GM21423 (cell line): ENCODE data around the gene MYL10.
"Not testable (repeated sequence)": the region's sequence is repeated elsewhere in the genome, so short reads cannot be mapped to it uniquely, and the experiment has no call there.

ENCODE experiments used
- ATAC-seq: cut with Tn5 transposase; IDR thresholded peaks from one replicate; pipeline ENCODE4 v1.9.1; 2021; ENCODE audit warnings: mild to moderate bottlenecking, moderate library complexity; ENCODE audit not compliant: unreplicated experiment

The MYL10 gene

DNA sequence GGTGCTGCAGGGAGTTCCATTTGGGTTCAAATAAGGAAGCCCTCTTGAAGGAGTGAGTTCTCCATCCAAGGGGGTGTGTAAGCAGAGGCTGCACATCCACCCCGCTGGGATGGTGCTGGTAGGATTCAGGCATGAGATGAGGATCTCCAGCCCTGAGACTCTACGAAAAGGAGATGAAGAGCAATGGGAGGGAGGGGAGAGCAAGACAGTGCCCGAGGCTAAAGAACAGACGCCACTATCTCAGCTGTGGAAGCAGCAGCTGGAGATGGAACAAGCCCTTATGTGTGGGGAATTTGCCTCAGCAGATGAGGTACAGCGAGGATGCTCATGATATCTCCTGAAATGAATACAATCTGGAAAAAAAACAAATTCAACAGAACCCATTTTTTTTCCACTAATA, 28.1 kb upstream of the MYL10 start:
- no peak for ATAC-seq

DNA sequence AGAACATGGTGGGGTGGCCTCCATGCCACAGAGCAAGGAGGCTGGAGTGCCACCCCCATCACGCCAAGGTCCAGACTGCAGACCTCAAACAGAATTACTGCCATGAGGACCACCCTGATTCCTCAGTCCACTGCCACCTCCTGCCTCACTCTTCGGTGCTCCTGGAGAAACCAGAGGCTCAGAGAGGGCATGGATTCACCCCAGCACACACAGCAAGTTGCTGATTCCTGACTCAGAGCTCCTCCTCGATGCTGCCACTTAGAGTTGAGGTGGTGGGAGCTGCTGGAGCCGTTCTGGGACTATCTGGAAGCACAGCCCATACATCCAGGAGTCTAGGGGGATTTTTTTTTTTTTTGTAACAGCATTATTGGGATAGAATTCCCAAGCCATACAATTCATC, 22.0 kb upstream of the MYL10 start:
- ATAC-seq = no peak

DNA sequence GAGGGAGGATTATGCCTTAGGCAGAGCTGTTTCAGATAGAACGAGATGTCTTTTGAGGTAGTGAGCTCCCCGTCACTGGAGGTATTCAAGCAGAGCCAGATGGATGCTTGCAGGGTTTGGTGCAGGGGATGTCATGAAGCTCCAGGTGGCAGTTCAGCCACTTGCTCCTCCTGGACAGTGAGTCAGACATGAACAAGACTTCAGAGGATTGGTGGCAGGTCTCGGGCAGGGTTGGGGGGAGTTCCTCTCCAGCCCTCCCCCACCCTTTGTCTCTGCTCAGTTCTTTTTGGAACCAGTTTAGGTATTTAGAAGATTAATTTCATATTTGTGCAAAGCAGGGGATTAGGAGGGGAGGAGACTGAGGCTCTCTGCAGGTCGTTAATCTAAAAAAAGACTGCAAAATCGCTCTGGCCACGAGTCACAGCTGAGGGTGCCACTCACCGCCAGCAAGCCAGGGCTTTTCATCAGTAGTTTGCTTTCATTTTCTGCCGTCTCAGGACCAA, 21.5 kb upstream of the MYL10 start:
- no peak for ATAC-seq

DNA sequence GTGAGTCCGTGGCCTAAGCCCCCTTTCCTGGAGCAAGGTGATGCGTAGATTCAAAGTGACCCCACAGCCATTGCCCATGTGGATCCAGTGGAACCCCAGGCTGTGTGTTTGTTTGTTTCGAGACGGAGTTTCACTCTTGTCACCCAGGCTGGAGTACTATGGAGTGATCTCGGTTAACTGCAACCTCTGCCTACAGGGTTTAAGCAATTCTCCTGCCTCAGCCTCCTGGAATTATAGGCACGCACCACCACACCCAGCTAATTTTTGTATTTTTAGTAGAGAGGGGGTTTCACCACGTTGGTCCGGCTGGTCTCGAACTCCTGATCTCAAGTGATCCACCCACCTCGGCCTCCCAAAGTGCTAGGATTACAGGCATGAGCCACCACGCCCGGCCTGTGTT, 18.8 kb upstream of the MYL10 start:
- not testable (repeated sequence) for ATAC-seq

DNA sequence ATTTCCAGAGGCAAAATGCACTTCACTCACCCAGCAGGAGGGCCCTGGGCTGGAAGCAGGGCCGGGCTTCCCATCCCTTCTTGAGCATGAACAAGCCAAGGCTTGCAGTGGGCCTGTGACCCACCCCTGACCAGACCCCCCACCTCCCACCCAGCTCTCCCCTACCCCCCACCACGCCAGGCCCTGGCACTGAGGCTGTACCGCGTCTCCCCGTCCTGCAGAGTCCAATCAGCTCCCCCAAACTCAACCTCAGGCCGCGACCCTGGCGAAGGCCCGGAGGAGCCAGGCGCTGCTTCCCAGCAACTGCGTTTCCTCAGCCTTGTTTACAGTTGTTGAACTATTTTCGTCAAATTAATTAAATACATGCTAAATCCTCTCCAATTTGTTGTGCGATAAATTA, 16.9 kb upstream of the MYL10 start:
- ATAC-seq = no peak

DNA sequence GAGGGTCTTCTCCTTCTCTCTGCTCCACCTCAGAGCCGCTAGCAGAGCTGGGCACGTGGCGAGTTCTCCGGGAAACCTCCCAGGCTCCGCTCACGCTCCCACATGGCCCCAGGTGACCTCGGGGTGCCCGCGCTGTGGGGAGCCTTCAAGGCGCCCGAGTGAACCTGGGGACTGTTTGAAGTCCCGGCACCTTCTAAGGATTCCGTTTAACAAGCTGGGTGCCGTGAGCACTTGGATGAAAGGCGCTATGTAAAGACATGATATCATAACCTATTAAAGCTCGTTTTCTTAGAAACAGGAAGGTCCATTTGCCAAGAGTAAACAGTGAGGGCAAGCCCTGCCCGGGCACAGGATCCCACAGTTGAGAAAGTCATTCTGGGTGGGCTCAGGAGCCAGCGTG, 15.8 kb upstream of the MYL10 start:
- ATAC-seq = no peak

DNA sequence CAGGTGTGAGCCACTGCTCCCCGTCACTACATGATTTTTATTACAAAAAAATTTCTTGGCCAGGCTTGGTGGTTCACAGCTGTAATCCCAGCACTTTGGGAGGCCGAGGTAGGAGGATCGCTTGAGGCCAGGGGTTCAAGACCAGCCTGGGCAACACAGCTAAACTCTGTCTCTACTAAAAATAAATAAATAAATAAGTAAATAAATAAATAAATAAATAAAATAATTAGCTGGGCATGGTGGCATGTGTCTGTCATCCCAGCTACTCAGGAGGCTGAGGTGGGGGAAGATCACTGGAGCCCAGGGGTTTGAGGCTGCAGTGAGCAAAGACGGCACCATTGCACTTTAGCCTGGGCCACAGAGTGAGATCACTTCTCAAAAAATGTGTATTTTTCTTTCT, 10.0 kb upstream of the MYL10 start:
- ATAC-seq = not testable (repeated sequence)

DNA sequence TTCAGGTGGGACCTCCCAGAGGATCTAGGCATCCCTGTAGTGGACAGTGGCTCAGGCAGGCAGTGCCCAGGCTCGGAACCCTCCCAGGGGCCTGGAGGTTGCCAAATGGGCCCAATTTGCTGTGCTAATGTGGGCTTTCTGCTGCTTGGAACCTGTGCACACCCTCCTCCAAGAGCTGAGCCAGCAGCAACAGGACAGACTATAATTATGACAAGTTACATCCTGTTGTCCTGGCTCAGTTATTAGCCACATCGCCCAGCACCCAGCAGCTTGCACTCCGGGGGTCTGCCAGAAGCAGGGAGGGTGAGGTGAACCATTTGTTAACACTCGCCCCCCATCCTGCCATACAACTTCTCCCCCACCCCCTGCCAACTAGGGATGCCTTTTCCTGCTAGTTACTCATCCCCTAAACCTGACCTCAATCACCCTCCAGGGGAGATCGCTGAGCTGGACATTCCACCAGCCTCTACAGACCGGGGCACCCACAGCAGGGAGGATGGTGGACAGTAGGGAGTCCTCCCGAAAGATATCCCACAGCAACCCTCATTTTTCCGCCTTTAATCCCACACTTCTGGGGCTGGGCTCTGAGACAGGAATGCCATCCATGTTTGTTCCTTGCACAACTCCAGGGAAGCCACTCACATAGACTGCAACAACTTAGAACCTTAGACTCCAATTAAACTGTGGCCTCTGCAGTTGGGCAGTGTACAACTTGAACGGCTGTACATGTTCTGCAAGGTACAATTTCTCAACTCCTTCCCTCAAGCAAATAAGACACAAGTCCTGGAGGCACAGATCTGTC, 7.9 kb upstream of the MYL10 start:
- ATAC-seq = no peak

DNA sequence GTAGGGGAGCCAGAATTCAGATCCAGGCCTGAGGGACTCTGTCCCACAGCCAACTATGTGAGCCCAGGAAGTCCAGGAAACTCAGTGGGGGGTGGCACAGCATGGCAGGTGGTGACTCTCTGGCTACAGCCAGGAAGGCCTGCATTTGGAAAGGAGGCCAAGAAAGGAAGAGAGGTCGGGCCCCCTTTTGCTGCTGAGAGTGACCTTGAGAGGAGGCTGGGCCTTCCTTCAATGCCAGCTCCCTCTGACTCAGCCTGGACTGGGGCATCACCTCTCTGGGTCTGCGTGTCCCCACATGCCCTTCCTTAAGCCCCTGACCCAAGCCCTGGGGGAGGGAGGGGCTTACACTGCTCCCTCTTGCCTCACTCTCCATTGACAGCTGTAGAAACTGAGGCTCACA, 6.4 kb upstream of the MYL10 start:
- ATAC-seq = no peak

DNA sequence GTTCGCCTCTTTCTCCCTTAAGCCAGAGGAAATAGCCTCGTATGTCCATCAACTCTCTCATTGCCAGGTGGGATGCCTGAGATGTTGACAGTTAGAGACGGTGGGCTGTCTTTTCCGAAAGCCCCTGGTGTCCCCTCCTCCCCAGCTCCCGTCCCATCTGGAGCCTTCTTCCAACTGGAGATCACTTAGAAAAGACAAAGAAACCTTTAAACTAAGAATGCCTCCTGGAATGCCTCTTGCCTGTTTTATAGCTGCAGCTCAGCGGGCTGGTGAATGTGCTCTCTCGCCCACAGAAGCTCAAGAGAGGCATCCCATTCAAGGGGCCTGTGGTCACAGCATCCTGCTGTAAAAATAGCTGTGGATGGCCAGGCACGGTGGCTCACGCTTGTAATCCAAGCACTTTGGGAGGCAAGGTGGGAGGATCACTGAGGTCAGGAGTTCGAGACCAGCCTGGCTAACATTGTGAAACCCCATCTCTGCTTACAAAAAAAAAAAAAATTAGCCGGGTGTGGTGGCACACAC, 5.2 kb upstream of the MYL10 start:
- no peak for ATAC-seq

DNA sequence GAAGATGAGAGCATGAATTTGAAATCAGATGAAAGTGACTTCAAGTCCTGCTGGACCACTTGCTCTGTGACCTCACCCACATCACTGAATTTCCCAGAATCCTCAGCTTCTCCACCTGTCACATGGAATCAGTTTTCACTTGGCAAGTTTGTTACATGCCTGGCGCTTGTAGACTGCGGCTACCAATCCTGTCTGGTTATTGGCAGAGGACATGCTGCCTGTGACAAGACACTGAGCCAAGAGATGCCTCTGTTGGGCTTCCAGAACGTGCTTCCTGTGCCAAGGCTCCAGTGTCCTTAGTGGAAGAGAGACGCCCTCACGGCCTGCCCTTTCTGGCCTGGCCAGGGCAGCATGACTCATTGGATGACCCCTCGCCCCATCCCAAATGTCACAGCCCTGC, 4.4 kb upstream of the MYL10 start:
- no peak for ATAC-seq

DNA sequence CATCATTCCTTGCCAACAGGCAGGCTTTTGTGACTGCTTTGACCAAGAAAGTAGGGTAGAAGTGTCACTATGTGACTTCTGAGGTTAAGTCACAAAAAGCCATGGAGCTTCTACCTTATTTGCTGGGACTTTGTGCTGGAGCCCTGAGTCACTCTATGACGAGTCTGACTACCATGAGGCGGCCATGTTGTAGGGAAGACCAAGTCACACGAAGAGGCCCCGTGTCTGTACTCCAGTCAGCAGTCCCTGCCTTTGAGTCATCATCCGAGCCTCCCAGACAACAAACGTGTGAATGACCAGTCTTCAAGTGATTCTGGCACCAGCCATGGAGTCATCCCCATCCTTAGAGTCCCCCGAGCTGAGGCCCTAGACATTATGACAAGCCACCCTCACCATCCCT, 3.5 kb upstream of the MYL10 start:
- ATAC-seq = no peak

DNA sequence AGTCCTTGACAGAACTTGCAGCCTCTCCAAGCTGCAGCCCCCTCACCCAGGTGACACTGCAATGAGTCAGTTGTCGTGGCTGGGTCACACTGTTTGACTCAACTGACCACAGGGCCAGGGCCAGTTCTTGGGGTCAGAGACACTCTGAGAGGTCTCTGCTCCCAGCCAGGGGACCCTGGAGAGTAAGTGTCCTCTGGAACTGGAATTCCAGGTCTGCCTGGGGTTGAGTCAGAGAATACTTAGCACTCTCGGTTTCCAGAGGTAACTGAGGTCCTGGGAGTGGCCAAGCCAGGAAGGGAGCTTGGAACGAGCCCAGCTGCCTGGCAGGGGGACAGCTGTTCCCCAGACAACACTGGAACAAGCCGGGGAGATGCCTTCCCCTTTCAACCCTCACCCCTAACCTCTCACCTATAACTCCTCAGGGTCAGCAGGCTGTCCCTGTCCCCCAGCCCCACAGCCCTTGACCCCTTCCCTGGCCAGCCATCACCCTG, 2.2 kb upstream of the MYL10 start:
- ATAC-seq = no peak

DNA sequence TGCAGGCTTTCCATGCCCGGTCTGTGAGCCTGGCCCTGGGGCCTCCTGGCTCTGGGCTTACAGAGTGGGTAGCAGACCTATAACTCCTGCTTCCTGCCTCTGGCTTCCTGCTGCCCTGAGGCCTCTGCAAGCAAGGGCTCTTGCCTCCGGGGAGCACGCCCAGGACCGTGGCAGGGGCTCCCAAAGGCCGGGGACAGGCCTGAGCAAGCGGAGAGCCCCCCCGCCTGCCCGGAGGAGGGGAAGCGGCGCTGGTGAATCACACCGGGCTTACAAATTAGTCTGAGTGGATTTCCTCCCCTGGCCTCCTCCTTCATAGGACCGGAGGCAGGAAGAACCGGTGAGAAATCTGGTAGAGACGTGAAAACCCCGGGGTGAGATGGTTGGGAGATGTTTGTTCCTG, 1.5 kb upstream of the MYL10 start:
- ATAC-seq = no peak

DNA sequence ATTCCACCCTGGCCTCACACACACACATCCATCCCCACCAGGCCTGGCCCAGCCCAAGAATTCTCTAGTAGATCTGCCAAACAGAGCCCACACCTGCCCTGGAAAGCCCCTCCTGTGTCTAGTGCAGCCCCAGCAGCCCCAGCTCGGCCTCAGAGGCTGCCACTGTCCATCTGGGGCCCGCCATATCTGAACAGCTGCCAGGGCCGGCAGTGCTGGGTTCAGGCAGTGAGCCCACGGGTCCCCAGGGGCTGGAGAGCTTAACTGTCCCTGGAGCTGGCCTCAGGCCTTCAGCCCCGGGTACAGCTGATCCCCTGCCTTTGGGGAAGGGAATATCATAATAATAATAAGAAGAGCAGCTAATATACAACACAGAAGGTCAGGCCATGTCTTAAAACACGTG, 574 bp downstream of the MYL10 start:
- ATAC-seq = no peak

DNA sequence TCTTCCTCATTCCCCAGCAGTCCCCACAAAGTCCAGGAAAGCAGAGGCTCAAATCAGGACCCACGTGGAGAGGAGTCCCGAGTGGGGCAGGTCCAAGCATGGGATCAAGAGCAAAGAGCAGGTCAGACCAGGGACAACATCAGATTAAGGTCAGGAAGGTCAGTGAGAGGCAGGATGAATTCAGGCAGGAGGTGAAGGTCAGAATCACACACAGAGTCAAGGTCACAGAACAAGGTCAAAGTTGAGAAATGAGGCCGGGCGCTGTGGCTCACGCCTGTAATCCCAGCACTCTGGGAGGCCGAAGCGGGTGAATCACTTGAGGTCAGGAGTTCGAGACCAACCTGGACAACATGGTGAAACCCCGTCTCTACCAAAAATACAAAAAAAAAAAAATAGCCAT, 2.3 kb downstream of the MYL10 start:
- no peak for ATAC-seq

DNA sequence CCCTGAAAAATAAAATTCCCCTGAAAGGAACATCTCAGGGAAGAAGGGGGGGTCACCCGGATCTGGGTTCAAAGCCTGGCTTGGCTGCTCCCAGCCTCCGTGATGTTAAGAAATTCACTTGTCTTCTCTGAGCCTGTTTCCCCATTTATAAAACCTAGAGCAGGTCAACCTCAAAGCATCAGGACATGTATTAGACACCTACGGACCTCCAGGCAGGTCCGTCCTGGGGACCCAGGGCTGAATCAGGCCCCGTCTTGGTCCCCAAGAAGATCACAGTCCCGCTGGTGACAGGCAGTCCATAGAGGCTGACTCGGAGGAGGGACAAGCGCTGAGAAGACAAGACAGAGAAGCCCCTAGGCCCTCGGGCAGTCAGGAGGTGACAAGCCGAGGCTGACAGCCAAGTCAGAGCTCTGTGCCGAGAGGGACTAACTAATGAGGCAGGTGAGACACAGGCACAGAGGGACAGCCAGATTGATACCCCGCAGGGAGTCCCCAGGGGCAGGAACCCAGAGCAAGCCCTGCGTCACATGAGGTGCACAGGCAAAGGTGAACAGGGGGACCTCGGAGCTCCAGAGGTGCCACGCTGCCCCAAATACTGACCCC, 2.9 kb downstream of the MYL10 start:
- ATAC-seq = no peak

DNA sequence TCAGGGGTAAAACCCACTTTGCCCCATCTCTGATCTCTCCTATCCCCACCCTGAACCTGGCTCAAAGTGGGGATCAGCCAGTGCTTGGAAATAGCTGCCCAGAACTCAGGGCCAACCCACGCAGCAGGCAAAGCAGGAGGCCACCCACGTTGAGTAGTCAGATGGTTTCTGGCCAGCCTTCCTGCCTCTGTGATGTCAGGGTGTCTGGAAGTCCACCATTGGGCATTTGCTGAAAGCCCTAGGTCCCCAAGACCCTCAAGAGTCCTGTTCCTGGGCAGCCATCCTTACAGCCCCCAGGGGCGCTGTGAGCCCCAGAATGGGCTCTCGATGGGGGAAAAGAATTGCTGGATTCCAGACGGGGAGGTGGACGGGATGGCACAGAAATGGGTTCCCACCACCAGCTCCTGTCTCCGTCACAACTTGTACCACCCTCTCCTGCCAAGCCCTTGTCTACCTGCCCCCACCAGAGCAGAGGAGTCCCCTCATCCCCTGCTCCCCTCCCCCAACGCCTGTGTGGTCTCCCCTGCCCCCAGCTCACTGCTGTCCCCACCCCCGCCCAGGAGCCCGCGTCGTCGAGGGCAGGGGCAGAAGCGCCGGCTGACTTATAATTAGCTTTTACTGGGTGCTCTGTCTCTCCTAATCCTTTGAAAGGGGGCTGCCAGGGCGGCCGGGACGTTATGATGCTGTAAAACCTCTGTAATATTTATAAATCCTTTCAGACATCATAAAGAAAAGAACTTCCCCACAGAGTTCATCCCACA, 3.9 kb downstream of the MYL10 start:
- no peak for ATAC-seq

DNA sequence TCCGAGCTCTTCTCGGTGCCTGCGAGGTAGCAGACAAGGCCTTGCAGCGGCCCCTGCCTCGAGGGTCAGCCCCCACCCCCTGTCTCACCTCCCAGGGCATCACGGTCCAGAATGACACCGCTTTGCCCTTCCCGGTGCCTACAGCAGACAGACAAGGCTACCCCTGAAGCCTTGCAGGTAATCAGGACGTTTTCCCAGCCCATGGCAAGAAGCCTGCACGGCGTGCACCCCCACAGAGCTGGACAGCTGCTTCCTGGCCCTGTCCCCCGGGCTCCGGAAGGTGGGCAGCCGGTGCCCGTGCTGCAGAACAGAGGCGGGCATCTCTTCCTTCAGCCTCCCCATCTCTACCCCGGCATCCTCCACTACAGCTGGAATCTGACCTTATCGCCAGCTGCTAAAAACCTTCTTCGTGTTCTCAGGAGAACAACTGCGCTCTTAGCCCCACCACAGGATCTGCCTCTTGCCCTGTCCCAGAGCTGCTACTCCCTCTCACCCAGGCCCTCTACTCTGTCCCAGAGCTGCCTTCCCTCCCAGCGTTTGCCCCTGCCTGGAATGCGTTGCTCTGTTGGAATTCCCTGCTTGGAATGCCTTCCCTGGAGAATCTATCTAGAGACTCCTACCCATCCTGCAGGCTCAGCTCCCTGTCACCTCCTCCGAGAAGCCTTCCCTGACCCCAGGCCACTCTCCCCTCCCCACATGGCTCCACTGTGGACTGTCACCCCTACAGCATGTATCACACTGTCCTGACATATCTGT, 4.7 kb downstream of the MYL10 start:
- no peak for ATAC-seq

DNA sequence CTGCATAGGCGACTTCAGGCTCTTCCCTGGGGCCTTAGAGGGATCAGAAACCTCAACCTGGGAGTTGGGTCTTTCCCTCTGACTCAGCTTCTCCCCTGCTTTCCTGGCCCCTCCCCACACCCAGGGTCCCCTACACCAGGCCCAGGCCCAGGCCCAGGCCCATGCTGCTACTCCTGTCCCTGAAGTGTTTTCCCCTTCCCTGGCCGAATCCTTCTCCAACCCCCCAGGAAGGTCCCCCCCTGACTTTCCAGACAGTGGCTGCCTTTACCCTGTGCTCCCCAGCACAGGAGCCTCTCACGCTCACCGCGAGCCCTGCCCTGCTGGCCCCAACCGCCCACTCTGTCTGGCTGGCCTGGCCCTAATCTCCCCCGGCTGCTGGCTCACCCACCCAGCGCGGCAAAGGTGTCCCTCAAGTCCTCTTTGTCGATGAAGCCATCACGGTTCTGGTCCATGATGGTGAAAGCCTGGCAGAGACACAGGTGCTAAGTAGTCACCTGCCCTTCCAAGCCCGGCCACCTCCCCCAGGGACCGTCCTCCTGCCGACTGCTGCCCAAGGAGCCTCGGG, 6.4 kb downstream of the MYL10 start:
- ATAC-seq = no peak
